GM12891 (cell line): Measurements from ENCODE around the gene NKX2-2.
A peak's percentile ranks its signal among the peaks of the same experiment; 100 is the strongest.

Experiments
- DNase-seq: peaks from one replicate; pipeline ENCODE4 v3.0.0; 2011; ENCODE audit warnings: low spot score; ENCODE audit not compliant: insufficient read length
- FAIRE-seq: peaks from 2 replicates; lab custom pipeline; 2011; peaks lifted over from hg19 to GRCh38; lab: Jason Lieb, UNC
- PAX5 ChIP-seq: IDR thresholded peaks from 2 replicates; pipeline ENCODE4 v1.6.1; 2011; ENCODE audit warnings: low read length, moderate library complexity, mild to moderate bottlenecking; ENCODE audit not compliant: insufficient read depth, severe bottlenecking
- POLR2A ChIP-seq: IDR thresholded peaks from 2 replicates; pipeline ENCODE4 v1.6.1; 2011; ENCODE audit warnings: low read depth, low read length, control low read depth
- POLR2AphosphoS5 ChIP-seq: IDR thresholded peaks from 2 replicates; pipeline ENCODE4 v1.6.1; 2011; ENCODE audit warnings: low read depth, low read length, control low read depth
- POU2F2 ChIP-seq: IDR thresholded peaks from 2 replicates; pipeline ENCODE4 v1.6.1; 2011; ENCODE audit warnings: low read depth, mild to moderate bottlenecking, control low read depth, low read length, moderate library complexity
- SPI1 ChIP-seq: IDR thresholded peaks from 2 replicates; pipeline ENCODE4 v1.6.1; 2011; ENCODE audit warnings: low read depth, low read length, control low read depth
- TAF1 ChIP-seq: IDR thresholded peaks from 2 replicates; pipeline ENCODE4 v1.6.1; 2011; ENCODE audit warnings: low read depth, low read length, control low read depth

The NKX2-2 gene

DNA sequence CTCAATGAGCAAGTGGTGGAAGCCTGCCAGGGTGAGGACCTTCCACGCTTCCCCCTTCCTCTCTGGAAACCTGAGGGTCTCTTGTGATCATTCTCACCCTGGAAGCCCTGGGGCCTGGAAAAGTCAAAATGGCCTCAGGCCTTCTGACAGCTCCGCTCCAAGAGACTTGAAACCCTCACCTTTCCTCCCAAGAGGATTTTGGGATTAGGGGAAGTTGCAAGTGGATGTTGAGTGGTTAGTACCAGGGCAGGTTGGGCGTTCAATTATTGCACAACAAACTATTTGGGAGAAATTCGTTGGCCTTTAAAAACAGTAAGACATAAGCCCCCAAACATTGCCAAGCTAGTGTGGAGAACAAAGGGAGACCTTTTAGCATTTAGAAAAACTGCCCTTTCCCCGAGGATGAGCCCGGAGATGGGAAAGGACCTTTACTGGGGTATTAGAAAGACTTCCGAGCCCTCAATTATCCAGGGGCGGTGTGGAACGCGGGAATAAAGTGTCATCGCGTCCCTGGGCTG, 4.7 kb downstream of the NKX2-2 start:
- FAIRE-seq, result no peak
- TF ChIP-seq TAF1 (no peak), POU2F2 (no peak), PAX5 (no peak), SPI1 (no peak), POLR2A (no peak), POLR2AphosphoS5 (no peak)
- DNase-seq, result no peak

DNA sequence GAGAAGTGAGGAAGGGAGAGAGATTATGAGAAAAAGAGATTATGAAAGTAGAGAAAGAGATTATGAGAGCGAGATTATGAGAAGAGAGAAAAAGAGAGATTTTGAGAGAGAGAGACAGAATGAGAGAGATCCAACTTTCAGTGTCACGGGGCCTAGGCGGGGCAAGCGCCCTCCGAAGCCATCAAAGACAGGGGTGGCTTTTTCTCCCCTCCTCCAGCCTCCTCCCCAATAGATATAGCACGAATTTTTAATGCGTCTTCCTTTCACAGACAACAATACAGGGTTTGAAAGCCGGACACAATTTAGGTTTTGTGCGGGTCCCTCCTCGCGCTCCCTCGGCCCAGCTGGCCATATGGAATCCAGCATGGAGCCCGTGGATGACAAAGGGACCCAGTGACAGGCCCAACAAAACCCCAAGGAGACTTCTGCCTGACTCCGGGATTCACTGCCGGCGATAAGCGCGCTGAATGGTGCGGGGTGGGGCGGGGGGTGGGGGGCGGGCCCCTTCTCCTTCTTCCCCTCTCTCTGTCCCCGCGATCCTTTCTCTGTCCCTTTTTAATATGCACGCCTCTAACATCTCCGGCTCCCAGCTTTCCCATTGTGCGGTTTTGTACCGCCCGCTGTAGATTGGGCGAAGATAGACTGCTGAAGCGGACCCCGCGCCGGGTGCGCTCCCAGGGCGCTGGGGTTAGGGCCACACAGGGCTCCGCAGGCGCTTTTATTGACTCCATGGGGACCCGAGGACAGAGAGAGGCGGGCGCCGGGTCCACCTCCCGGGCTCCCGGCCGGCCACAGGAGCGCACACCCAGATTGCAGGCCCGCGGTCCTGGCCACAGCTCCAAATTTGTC, 5.4 kb downstream of the NKX2-2 start:
- TF ChIP-seq TAF1 (no peak), POU2F2 (no peak), PAX5 (no peak), POLR2A (no peak), POLR2AphosphoS5 (no peak), SPI1 (no peak)
- FAIRE-seq, result no peak
- DNase-seq, result peak; percentile 7

DNA sequence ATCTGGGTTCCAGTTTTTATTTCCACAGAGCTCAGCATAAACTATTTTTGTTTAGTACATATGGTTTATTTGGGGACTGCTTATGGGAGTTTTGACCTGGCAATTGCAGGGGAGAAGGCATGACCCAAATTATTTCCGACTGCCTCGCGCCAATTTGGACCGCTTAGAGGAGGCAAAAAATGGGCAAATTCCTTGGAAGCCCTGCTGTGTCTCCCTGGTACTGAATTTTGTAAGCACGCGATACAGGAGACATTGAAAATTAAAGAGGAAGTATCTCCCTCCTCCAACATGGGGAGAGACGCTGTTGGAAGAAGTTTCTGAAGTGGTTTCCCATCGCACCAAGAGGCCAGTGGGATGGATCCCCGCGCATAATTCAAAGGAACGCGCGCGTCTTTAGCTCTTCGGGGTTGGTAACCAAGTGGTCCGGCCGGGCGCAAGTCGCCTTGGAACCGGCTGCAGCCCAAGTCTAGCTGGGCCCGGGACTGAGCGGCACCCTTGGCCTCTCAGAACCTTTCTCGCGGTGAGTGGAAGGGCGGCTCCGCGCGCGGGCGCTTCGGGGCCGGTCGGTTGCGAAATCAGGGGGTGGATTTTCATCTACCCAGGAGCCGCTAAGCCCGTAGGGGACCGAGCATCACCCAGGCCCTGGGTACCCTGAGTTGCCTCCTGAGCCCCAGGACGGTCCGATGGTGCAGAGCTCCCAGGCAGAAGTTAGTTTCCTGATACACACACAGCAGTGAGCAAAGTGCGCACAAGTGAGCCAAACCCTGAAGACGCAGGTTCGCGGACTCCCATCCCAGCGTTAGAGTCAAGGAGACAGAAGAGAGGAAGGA, 6.2 kb downstream of the NKX2-2 start:
- DNase-seq (peak; percentile 5), FAIRE-seq (no peak)
- TF ChIP-seq PAX5, result no peak
- no peak for TF ChIP-seq POLR2AphosphoS5
- TF ChIP-seq POU2F2, result no peak
- no peak for TF ChIP-seq TAF1
- TF ChIP-seq SPI1, result no peak
- no peak for TF ChIP-seq POLR2A

GRCh38 chr20:21505810-21506530, 7.9 kb downstream of the NKX2-2 start:
- no peak for TF ChIP-seq SPI1
- no peak for TF ChIP-seq PAX5
- TF ChIP-seq POU2F2, result no peak
- TF ChIP-seq POLR2A, result no peak
- TF ChIP-seq TAF1, result no peak
- TF ChIP-seq POLR2AphosphoS5, result no peak
- DNase-seq, result peak; percentile 73
- no peak for FAIRE-seq

DNA sequence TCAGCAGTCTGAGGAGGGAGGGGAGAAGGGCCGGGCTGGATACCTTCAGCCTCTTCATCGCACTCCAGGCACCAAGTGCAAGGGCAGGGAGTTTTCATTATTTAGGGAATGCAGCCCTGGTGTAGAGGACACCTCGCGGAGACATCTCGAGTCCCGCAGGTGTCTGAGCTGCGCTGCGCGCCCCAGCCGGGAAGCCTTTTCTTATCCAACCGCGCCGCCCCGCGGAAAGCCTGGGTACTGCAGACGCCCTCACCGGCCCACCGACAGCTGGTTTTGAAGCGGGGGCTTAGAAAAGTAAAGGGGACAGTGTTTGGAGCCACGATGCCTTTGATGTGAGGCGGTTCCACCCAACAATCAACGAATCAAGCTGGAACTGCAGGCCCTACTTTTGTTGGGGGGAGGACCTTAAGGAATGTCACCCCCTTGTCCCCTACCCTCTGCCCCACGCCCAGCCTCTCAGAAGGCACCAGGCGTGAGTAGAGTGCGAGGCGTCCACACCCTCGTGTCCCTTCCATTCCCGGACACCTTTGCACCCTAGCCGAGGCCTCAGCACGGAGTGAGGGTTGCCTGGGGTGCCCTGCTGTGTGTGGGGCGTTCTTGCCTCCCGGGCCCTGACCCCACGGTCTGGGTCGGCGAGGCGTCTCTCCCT, 8.6 kb downstream of the NKX2-2 start:
- DNase-seq (peak; percentile 81), FAIRE-seq (peak; percentile 77)
- no peak for TF ChIP-seq POLR2AphosphoS5
- TF ChIP-seq TAF1, result no peak
- TF ChIP-seq PAX5, result no peak
- no peak for TF ChIP-seq SPI1
- TF ChIP-seq POLR2A, result no peak
- no peak for TF ChIP-seq POU2F2

- FAIRE-seq (no peak), DNase-seq (no peak)
- no peak for TF ChIP-seq POLR2A
- no peak for TF ChIP-seq POLR2AphosphoS5
- TF ChIP-seq PAX5, result no peak
- no peak for TF ChIP-seq TAF1
- no peak for TF ChIP-seq SPI1
- no peak for TF ChIP-seq POU2F2
Observed at GRCh38 chr20:21504323-21504722, 9.5 kb downstream of the NKX2-2 start.

- FAIRE-seq (peak; percentile 89), DNase-seq (peak; percentile 54)
- TF ChIP-seq SPI1 (peak; percentile 87), POLR2AphosphoS5 (no peak), POLR2A (no peak)
Observed at GRCh38 chr20:21503345-21503744, 10.5 kb downstream of the NKX2-2 start.

GRCh38 chr20:21501184-21501583, 12.7 kb downstream of the NKX2-2 start:
- FAIRE-seq (no peak), DNase-seq (no peak)
- TF ChIP-seq TAF1 (no peak), PAX5 (no peak), POLR2AphosphoS5 (no peak), SPI1 (no peak), POU2F2 (no peak), POLR2A (no peak)

DNA sequence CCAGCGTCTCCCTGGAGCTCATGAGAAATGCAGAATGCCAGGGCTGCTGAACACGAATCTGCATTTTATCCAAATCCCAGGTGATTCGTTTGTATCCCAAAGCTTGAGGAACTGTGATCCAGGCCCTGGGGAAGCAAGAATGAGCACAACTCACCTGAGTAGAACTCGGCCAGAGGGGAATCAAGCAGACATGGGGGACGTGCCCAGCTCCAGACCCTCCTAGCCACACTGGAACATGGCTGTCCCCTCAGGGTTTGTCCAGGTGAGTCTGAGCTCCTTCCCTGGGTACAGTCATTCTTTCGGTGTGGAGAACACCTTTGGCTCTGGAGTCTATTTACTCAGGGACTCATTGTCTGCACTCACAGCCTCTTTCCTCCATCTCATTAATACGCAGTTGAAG, 13.3 kb downstream of the NKX2-2 start:
- DNase-seq, result no peak
- no peak for TF ChIP-seq POU2F2
- no peak for TF ChIP-seq POLR2AphosphoS5
- TF ChIP-seq TAF1, result no peak
- TF ChIP-seq SPI1, result no peak
- no peak for TF ChIP-seq POLR2A
- TF ChIP-seq PAX5, result no peak
- FAIRE-seq, result no peak
